SKM-1 treated with dmso at 0.1 percent for 144 hours (cell line): Measurements from ENCODE around the gene SLC26A11.

Experiments used
- DNase-seq: peaks from one replicate; lab custom pipeline; 2025; ENCODE audit not compliant: unreplicated experiment; lab: John Stamatoyannopoulos, UW

The SLC26A11 gene

DNA sequence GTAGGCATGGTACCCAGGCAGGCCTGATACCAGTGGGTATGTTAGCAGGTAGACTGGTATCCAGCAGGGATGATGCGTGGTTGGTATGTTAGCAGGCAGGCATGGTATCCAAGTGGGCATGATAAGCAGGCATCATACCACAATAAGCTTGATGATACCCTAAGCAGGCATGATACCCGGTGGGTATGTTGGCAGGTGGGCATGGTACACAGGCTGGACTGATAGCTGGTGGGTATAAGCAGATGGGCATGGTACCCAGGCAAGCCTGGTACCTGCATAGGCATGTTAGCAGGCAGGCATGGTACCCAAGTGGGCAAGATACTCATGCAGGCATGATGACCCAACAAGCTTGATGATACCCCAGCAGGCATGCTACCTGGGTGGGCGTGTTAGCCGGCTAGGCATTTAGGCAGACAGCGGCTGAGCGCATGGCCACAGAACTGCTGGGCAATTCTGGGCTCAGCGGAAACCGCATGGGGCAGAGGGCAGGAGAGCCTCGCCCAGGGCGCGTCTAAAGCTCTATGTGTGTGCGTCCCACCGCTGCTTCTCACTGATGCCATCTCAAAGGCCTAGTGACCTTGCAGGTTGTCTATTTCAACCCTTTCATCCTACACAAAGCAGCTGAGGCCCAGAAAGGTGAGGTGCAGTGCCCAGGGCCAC is 2.4 kb upstream of the SLC26A11 start:
- DNase-seq, result no peak

DNA sequence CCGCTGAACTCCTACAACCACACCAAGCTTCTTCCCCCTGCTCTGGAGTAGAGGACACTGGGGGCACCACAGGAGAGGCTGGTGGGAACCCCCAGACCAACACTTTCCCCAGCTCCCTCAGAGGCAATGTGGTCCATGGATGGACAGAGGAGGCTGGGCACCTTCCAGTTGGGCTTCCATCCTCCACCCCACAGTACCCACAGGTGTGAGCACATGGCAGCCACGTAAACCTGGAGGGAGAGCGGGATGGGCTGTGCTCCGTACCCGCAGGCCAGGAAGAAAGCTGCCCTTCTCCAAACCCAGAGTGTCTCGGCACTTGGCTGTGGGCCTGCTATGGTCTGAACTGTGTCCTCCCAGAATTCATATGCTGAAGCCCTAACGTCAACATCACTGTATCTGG is 1.8 kb upstream of the SLC26A11 start:
- DNase-seq, result no peak

DNA sequence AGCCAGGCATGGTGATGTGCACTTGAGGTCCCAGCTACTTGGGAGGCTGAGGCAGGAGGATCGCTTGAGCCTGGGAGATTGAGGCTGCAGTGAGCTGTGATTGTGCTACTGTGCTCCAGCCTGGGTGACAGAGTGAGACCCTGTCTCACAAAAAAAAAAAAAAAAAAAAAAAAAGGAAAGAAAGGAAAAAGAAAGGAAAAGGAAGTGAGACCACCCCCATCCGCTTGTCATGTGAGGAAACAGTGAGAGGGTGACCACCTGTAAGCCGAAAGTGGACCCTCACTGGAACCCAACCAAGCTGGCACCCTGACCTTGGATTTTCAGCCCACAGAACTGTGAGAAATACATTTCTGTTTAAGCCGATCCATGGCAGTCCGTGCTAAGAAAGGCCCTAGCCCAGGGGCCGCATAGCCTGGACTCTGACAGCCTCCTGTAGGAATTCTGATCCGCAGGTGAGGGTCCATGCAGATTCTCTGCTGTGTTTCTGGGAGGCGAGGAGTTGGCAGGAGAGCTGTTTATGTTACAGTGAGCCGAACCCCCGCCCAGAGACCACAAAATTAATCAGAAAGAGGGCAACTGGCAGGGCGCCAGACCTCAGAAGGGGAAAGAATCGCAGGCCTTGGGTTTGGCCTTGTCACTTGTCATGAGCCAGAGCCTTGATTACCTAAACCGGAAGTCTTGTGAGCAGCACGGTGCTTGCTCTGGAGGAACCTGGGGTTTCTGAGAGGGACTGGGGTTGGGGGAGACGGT is 1.0 kb upstream of the SLC26A11 start:
- DNase-seq, result peak; percentile 77

DNA sequence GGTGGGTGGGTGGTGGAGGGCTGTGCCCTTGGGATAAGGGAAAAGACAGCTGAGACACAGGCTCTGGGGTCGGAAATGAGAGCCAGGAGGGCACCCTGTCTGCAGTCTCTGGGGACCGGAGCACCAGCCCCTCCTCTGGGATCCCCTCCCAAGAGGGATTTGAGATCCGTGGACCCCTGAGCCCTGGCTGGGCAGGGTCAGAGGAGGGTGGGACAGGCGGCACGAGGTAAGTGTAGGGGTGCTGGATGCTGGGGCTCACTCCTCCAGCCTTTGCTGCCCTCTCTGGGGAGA is 519 bp upstream of the SLC26A11 start:
- no peak for DNase-seq

DNA sequence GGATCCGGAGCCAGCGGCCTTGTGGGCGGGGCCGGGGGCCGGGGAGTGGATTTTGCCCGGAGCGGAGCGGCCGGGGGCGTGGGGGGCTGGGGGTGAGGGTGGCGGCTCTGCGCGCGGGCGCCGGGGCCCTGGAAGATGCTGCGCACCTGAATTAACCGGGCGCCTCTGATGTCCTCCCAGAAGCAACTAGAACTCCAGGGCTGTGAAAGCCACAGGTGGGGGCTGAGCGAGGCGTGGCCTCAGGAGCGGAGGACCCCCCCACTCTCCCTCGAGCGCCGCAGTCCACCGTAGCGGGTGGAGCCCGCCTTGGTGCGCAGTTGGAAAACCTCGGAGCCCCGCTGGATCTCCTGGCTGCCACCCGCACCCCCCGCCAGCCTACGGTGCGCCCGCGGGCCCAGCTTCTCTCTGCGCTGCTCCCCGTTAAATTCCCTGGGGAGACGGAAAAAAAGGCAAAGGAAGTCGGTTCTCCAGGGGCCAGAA is 549 bp downstream of the SLC26A11 start:
- DNase-seq, result no peak

DNA sequence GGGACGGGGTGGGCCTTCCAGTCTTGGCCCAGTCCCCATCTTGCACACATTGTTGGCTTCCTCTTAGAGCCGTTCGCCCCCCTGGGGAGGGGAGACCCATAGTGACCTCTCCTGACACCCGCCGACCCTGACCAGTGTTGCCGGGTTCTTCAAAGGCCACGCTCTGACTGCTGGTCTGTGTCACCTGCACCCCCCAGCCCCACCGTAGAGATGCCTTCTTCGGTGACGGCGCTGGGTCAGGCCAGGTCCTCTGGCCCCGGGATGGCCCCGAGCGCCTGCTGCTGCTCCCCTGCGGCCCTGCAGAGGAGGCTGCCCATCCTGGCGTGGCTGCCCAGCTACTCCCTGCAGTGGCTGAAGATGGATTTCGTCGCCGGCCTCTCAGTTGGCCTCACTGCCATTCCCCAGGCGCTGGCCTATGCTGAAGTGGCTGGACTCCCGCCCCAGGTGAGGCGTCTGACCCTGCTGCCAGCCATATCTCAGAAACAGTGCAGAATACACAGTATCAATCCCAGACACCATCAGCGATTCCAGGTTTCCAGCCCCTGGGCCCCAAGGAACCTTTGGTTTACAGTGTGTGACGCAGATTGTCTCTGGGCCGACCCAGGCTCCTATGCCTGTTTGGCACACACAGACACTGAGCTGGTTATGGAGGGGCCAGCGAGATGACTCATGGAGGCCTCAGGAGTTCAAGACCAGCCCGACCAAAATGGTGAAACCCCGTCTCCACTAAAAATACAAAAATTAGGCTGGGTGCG is 1.3 kb downstream of the SLC26A11 start:
- no peak for DNase-seq

DNA sequence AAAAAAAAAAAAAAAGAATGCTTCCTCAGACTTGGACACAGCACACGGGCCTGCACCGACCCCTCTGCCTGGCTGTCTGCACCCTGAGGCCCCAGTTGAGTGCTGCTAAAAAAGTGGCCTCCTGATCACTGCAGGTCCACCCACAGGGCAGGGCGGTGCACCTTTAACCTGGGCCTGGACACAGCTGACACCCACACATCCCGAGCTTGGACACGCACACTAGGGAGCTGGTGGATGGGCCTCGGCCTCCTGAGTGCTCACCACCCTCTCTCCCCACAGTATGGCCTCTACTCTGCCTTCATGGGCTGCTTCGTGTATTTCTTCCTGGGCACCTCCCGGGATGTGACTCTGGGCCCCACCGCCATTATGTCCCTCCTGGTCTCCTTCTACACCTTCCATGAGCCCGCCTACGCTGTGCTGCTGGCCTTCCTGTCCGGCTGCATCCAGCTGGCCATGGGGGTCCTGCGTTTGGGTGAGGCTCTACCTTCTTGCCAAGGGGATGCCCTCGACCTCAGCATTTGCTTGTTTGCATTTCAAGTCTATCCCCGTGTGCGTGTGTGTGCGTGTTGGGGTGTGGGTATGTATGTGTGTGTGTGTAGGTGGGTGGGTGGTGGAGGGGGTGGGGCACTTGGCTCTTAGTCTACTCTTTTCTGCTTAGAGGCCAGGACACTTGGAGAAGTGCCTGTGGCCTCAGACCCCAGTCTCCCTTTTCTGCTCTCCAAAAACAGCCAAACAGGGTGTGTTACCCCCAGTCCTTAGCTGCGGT is 2.3 kb downstream of the SLC26A11 start:
- no peak for DNase-seq

DNA sequence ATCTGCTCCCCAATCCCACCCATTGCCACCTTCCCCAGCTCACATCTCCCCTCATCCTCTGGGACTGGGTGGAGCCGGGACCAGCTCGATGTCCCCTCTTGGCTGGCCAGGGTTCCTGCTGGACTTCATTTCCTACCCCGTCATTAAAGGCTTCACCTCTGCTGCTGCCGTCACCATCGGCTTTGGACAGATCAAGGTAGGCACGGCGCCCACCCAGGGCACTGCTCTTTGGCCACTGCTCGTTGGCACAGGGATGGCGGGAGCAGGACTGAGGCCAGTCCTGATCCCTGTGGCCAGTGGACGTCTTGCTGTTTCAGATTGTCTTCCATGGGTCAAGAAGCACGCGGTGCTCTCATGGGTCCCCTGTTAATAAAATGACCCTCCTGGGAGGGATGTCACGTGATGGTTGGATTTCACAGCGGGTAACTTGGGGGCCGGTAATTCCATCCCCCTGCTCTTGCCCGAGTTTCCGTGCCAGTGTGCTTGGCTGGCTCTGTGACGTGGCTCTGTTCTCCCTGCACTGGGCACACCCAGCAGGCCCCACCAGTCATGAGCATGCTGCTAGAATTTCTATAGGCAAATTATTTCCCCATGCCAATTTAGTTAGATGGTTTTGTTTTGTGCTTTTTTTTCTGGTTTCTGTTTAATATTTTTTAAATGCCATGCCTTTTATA is 3.1 kb downstream of the SLC26A11 start:
- no peak for DNase-seq

DNA sequence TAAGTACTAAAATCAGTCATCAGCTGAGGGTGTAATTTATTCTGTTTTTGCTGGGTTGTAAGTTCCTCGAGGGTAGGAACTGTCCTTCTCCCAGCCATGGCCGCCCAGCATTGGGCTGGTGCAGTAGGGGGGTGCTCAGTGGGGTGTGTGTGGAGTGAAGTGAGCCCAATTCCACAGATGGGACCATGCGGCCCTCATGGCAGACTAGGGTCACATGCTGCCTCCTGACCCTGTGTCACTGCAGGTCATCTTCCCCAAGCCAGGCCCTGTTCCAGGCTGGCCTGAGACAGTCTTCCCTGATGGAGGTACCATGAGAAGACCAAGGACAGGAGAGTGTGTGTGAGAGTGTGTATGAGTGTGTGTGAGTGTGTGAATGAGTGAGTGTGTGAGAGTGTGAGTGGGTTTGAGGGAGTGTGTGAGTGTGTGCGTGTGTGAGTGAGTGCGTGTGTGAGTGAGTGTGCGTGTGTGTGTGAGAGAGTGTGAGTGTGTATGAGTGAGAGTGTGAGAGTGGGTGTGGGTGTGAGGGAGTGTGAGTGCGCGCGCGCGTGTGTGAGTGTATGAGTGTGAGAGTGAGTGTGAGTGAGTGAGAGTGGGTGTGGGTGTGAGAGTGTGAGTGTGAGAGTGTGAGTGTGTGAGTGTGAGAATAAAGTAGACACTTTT is 3.7 kb downstream of the SLC26A11 start:
- no peak for DNase-seq

DNA sequence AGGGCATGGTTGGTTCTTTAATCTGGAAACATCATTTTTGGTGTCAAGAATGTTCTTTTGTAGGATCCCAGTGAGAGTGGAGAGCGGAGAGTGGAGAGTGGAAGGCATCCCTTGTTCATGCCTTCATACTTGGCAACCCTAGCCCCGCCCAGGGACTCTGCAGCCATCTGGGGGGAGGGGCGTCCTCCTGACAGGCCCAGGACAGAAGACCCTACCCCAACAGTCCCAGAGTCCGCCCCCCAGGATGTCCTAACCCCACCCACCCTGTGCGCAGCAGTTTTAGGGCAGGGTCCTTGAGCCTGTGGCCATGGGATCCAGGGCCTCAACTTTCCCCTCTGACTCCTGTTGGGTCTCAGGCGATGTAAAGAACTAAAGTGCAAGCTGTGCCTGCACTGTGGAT is 4.5 kb downstream of the SLC26A11 start:
- DNase-seq, result no peak

DNA sequence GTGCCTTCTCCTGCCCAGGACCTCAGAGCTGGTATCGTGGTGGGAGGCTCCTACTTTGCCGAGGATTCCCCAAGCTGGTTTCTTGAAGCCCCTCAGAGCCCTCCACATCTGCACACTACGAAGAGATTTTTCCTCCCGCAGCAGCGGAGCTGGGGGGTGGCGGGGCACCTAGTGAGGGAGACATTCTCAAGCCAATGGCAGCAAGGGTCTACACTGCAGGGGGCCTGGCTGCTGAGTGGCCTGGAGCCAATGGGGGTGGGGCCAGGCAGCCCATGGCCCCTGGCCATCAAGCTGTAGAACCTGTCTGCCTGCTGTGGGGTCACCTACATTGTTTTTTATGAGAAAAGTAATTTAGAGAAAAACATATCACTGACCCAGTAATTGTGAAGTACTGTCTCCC is 5.0 kb downstream of the SLC26A11 start:
- DNase-seq, result no peak

DNA sequence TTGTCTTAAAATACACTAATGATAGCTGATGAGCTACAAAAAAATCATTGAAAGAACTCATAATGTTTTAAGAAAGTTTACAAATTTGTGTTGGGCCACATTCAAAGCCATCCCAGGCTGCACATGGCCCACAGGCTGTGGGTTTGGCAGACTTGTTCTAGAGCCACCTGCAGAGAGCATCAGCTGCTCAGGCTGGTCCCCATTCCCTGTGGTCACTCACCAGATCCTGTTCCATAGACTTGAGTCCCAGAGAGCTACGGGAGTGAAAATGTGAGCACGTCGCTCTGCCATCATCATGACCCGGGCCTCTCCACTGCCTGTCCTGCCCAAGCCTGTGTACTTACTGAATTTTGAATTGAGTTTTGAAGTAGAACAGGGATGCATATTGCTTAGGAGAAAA is 6.9 kb downstream of the SLC26A11 start:
- no peak for DNase-seq

DNA sequence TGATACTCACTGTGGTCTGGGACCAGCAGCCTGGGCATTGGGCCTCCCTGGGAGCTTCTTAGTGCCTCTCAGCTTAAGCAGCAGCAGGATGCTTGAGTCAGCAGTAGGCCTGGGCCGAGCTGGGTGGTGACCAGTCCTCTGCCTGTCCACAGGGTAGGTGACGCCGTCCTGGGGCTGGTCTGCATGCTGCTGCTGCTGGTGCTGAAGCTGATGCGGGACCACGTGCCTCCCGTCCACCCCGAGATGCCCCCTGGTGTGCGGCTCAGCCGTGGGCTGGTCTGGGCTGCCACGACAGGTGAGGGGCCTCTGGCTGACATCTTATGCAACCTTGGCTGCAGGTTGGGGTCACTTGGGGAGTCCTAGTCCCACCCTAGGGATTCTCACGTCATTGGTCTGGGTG is 7.4 kb downstream of the SLC26A11 start:
- DNase-seq, result no peak

DNA sequence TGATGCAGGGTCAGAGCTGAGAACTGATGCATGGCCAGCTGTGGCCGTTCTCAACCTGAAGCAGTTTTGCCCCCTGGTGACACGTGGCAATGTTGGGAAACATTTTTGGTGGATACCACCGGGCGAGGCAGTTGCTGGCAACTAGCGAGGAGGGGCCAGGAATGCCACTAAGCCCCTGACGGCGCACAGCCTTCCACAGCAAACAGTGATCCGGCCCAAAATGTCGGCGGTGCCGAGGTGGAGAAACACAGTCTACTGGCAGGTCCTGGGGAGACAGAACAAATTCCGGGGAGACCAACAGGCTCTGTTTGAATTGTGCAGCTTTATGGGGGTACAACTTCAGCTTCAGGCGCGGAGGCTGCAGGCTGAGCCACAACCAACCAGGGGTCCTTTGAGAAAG is 8.2 kb downstream of the SLC26A11 start:
- no peak for DNase-seq

DNA sequence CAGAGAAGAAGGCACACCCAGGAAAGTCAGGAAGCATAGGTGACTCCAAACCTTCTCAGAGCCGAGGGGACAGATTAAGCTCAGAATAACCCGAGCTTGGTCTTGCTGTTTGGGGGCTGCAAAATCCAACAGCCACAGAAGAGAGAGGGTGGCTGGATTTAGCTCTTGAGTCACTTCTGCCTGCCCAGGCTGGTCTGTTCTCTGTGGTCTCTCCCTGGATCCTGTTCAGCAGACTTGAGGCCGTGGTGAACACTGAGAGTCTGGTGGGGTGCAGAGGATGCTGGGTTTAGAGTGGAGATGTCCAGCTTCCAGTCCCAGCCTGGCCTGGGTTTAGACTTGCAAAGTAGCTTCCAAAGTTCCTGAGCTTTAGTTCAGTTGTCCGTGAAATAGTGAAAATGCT is 8.8 kb downstream of the SLC26A11 start:
- DNase-seq, result no peak

DNA sequence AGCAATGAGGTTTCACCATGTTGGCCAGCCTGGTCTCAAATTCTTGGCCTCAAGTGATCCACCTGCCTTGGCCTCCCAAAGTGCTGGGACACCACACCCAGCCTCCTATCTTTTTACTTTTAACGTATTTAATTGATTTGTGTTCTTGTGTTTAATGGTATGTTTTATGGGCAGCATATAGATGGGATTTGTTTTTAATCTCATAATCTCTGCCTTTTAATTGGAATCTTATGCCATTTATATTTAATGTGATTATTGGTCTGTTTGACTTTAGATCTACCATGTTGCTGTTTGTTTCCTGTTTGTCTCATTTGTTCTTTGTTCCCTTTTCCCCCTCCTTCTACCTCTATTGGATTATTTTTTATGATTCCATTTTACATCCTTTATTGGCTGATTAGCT is 12.2 kb downstream of the SLC26A11 start:
- no peak for DNase-seq

DNA sequence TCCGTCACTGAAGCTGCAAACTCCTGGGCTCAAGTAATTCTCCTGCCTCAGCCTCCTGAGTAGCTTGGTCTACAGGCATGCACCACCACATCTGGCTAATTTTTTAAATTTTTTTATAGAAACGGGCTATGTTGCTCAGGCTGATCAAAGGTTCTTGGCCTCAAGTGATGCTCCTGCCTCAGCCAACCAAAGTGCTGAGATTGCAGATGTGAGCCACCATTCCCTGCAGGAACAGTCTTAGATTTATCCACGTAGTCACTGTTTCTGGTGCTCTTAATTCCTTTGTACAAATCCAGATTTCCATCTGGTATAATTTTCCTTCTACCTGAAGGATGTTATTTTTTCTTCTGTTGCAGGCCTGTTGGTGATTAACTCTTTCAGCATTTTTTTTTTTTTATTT is 13.0 kb downstream of the SLC26A11 start:
- no peak for DNase-seq

DNA sequence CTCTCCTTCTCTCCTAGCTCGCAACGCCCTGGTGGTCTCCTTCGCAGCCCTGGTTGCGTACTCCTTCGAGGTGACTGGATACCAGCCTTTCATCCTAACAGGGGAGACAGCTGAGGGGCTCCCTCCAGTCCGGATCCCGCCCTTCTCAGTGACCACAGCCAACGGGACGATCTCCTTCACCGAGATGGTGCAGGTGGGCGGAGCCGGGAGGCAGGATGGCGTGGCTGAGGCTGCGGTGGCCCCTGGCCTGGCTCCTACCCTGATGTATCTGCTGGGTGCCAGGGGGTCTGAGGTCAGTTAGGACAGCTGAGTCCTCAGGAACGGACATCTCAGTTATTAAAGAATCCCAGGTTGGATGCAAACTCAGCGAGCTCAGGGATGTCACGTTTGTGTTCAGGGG is 16.7 kb downstream of the SLC26A11 start:
- DNase-seq, result no peak

DNA sequence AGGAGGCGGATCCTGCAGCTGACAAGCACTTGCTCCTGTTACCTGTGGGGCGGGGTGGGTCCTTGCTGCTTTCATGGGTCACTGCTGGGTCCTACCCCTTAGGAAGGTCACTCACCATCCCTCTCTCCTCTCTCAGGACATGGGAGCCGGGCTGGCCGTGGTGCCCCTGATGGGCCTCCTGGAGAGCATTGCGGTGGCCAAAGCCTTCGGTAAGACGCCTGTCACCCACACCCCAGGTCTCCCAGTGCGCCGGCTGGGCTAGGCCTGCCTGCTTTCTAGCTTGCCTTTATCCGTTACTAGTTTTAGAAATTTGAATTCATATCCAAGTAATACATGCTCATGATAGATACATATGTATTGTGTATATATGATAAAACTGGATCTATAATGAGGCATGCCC is 17.2 kb downstream of the SLC26A11 start:
- DNase-seq, result no peak

DNA sequence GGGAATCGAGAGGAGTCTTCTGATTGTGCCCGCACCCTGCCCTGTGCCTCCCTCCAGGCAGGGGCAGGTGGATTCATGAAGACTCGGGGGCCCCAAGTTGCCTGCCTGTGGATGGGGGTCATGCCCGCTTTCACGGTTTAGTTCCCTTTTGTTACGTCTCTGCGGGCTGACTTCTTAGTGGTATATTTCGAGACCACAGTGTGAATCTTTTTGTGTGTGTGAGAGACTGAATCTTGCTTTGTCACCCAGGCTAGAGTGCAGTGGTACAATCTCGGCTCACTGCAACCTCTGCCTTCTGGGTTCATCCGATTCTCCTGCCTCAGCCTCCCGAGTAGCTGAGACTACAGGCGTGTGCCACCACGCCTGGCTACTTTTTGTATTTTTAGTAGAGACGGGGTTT is 22.3 kb downstream of the SLC26A11 start:
- DNase-seq, result no peak
